ENCODE data around the gene KCNAB1.

The KCNAB1 gene

GRCh38 chr3:156530980-156531379 is 410.6 kb downstream of the KCNAB1 start:
- Histone ChIP-seq H3K36me3 (replicated peaks; ENCODE audit: insufficient read depth, low read length) (no peaks in the 10 kb centered on the region), H3K9me2 (replicated peaks; ENCODE audit: insufficient read depth, low read length) (no peaks in the 10 kb centered on the region)

GRCh38 chr3:156532730-156533129 is 412.4 kb downstream of the KCNAB1 start:
- no peaks in the 10 kb centered on the region for H3K9me2 ChIP-seq (replicated peaks; ENCODE audit: insufficient read depth, low read length)
- H3K9me3 ChIP-seq (replicated peaks; ENCODE audit: insufficient read depth, low read length), result no peaks in the 10 kb centered on the region
- H2AFZ ChIP-seq (ENCODE audit: low read length), result no peak overlapping the region
- no peak overlapping the region for H3K4me3 ChIP-seq (ENCODE audit: low read length)
- no peaks in the 10 kb centered on the region for H3K36me3 ChIP-seq (replicated peaks; ENCODE audit: insufficient read depth, low read length)
- H3K27ac ChIP-seq (ENCODE audit: low read length), result no peak overlapping the region
- no peak overlapping the region for H3K9ac ChIP-seq (ENCODE audit: low read length)
- H4K20me1 ChIP-seq (ENCODE audit: insufficient read depth, low read length), result no peaks in the 10 kb centered on the region
- no peaks in the 10 kb centered on the region for H3K4me1 ChIP-seq (ENCODE audit: low read length)
- no peaks in the 10 kb centered on the region for H3K79me2 ChIP-seq (ENCODE audit: low read length)
- H3K4me2 ChIP-seq (ENCODE audit: low read depth, low read length), result no peak overlapping the region
- no peak for TF ChIP-seq EZH2phosphoT487 (IDR thresholded peaks at IDR 0.05; ENCODE audit: low read length)
- TF ChIP-seq EZH2 (optimal IDR thresholded peaks at IDR 0.05; ENCODE audit: low read depth, low read length), result no peak
- no peak for TF ChIP-seq CTCF (IDR thresholded peaks at IDR 0.05; ENCODE audit: low read length)
- DNase-seq, result no peak
- no peaks in the 10 kb centered on the region for H3K27me3 ChIP-seq (replicated peaks; ENCODE audit: insufficient read depth, low read length)
- H3F3A ChIP-seq (ENCODE audit: insufficient read depth, low read length), result no peaks in the 10 kb centered on the region

More at GRCh38 chr3:156530980-156531379, 410.6 kb downstream of the KCNAB1 start:
- H3K9ac ChIP-seq (ENCODE audit: low read length), result no peak overlapping the region
- no peaks in the 10 kb centered on the region for H3F3A ChIP-seq (ENCODE audit: insufficient read depth, low read length)
- H3K4me2 ChIP-seq (ENCODE audit: low read depth, low read length), result no peak overlapping the region
- no peaks in the 10 kb centered on the region for H3K79me2 ChIP-seq (ENCODE audit: low read length)
- TF ChIP-seq EZH2 (optimal IDR thresholded peaks at IDR 0.05; ENCODE audit: low read depth, low read length), result no peak
- TF ChIP-seq EZH2phosphoT487 (IDR thresholded peaks at IDR 0.05; ENCODE audit: low read length), result no peak
- no peak for TF ChIP-seq CTCF (IDR thresholded peaks at IDR 0.05; ENCODE audit: low read length)
- no peaks in the 10 kb centered on the region for H3K27me3 ChIP-seq (replicated peaks; ENCODE audit: insufficient read depth, low read length)
- DNase-seq, result no peak
- no peak overlapping the region for H3K4me3 ChIP-seq (ENCODE audit: low read length)
- no peaks in the 10 kb centered on the region for H3K4me1 ChIP-seq (ENCODE audit: low read length)
- no peaks in the 10 kb centered on the region for H3K9me3 ChIP-seq (replicated peaks; ENCODE audit: insufficient read depth, low read length)
- no peaks in the 10 kb centered on the region for H4K20me1 ChIP-seq (ENCODE audit: insufficient read depth, low read length)
- H3K27ac ChIP-seq (ENCODE audit: low read length), result no peak overlapping the region
- H2AFZ ChIP-seq (ENCODE audit: low read length), result no peak overlapping the region

- H3K4me1 ChIP-seq (ENCODE audit: low read length), result no peaks in the 10 kb centered on the region
- no peak overlapping the region for H3K4me2 ChIP-seq (ENCODE audit: low read depth, low read length)
- H3K9ac ChIP-seq (ENCODE audit: low read length), result no peak overlapping the region
- no peaks in the 10 kb centered on the region for H3K27me3 ChIP-seq (replicated peaks; ENCODE audit: insufficient read depth, low read length)
- H3K27ac ChIP-seq (ENCODE audit: low read length), result no peak overlapping the region
- no peaks in the 10 kb centered on the region for H4K20me1 ChIP-seq (ENCODE audit: insufficient read depth, low read length)
- no peak overlapping the region for H3K4me3 ChIP-seq (ENCODE audit: low read length)
- no peak for DNase-seq
- H2AFZ ChIP-seq (ENCODE audit: low read length), result no peak overlapping the region
- H3K36me3 ChIP-seq (replicated peaks; ENCODE audit: insufficient read depth, low read length), result no peaks in the 10 kb centered on the region
- H3K9me2 ChIP-seq (replicated peaks; ENCODE audit: insufficient read depth, low read length), result no peaks in the 10 kb centered on the region
- no peaks in the 10 kb centered on the region for H3K79me2 ChIP-seq (ENCODE audit: low read length)
- no peaks in the 10 kb centered on the region for H3K9me3 ChIP-seq (replicated peaks; ENCODE audit: insufficient read depth, low read length)
- H3F3A ChIP-seq (ENCODE audit: insufficient read depth, low read length), result no peaks in the 10 kb centered on the region
- TF ChIP-seq CTCF (IDR thresholded peaks at IDR 0.05; ENCODE audit: low read length) (no peak), EZH2phosphoT487 (IDR thresholded peaks at IDR 0.05; ENCODE audit: low read length) (no peak), EZH2 (optimal IDR thresholded peaks at IDR 0.05; ENCODE audit: low read depth, low read length) (no peak)
Measured at GRCh38 chr3:156533205-156533604, 412.8 kb downstream of the KCNAB1 start.
